Smooth muscle cell (in vitro differentiated cells): ENCODE data around the gene RRP1B. TPM values are rescaled to one million over a fixed set of nuclear protein-coding genes. Genes with fewer than 3 reads are reported as not detected.

ENCODE experiments used
- DNase-seq: peaks from one replicate; lab custom pipeline; 2025; ENCODE audit not compliant: unreplicated experiment; lab: John Stamatoyannopoulos, UW
- H2AFZ ChIP-seq: fragments of 200-600 bp; sonication (generic); 2 replicates; pipeline ENCODE4 v1.6.0; 2016; ENCODE audit warnings: antibody characterized with exemption, low read depth, mild to moderate bottlenecking
- H3F3A ChIP-seq: fragments of 200-600 bp; sonication (generic); 2 replicates; pipeline ENCODE4 v1.6.0; 2017; ENCODE audit warnings: antibody characterized with exemption, low read depth
- H3K27ac ChIP-seq: fragments of 200-600 bp; sonication (generic); 2 replicates; pipeline ENCODE4 v1.5.1; 2016; ENCODE audit warnings: low read depth, mild to moderate bottlenecking
- H3K27me3 ChIP-seq: fragments of 200-600 bp; sonication (generic); 2 replicates; pipeline ENCODE4 v1.6.1; 2016; ENCODE audit warnings: low read depth, mild to moderate bottlenecking
- H3K36me3 ChIP-seq: fragments of 200-600 bp; sonication (generic); 2 replicates; pipeline ENCODE4 v1.5.1; 2016; ENCODE audit warnings: low read depth
- H3K4me1 ChIP-seq: fragments of 200-600 bp; sonication (generic); 2 replicates; pipeline ENCODE4 v1.5.1; 2016; ENCODE audit warnings: low read depth
- H3K4me2 ChIP-seq: fragments of 200-600 bp; sonication (generic); 2 replicates; pipeline ENCODE4 v1.6.0; 2016; ENCODE audit warnings: mild to moderate bottlenecking
- H3K4me3 ChIP-seq: fragments of 200-600 bp; sonication (generic); 2 replicates; pipeline ENCODE4 v1.5.1; 2016; ENCODE audit warnings: mild to moderate bottlenecking
- H3K79me2 ChIP-seq: fragments of 200-600 bp; sonication (generic); 2 replicates; pipeline ENCODE4 v1.6.0; 2016; ENCODE audit warnings: low read depth, mild to moderate bottlenecking
- H3K9ac ChIP-seq: fragments of 200-600 bp; sonication (generic); 2 replicates; pipeline ENCODE4 v1.6.0; 2016; ENCODE audit warnings: low read depth
- H3K9me3 ChIP-seq: fragments of 200-600 bp; sonication (generic); replicated peaks from 2 replicates; pipeline ENCODE4 v1.5.1; 2016; ENCODE audit warnings: low read depth
- H4K20me1 ChIP-seq: fragments of 200-600 bp; sonication (generic); 2 replicates; pipeline ENCODE4 v1.6.0; 2016; ENCODE audit warnings: low read depth
- WGBS: methylation state at CpG from one replicate; pipeline ENCODE4 v1.1.7; 2016; ENCODE audit warnings: low lambda C conversion rate; 5-methylcytosine and 5-hydroxymethylcytosine counted together
- polyA plus RNA-seq: library from polyadenylated mRNA; unstranded; fragments of >200 nt; fragmentation: Nextera tagmentation; extraction: Ambion mirVana; gene quantifications from 2 replicates; pipeline ENCODE4 v1.2.1, GENCODE V29; 2016
- total RNA-seq: library from RNA; depleted of rRNA; stranded (reverse); fragments of >200 nt; gene quantifications from 2 replicates; pipeline ENCODE4 v1.2.3, GENCODE V29; 2014
- TF ChIP-seq, protein P1 (sequence below): fragments of 200-600 bp; sonication (generic); IDR thresholded peaks from 2 replicates; pipeline ENCODE4 v1.5.1; 2017; ENCODE audit warnings: borderline replicate concordance, mild to moderate bottlenecking, antibody characterized with exemption; ENCODE audit not compliant: insufficient read depth, poor library complexity, severe bottlenecking

Gene RRP1B
- total and polyA plus RNA-seq, 2 experiments from 2014 or later = 10.6 to 19.3 TPM

GRCh38 chr21:43721939-43722338, 62.6 kb downstream of the RRP1B start:
- H3K27ac ChIP-seq = no peak overlapping the region
- no peak overlapping the region for H3K9ac ChIP-seq
- 100% methylated on average over 3 of the region's 3 CpGs for WGBS
- peaks cover 67% of the 10 kb centered on the region for H3K79me2 ChIP-seq
- peak overlapping the region; percentile 98 for H3K4me2 ChIP-seq
- no peaks in the 10 kb centered on the region for H3K9me3 ChIP-seq
- H3K4me1 ChIP-seq = peaks cover 14% of the 10 kb centered on the region
- no peak overlapping the region for H2AFZ ChIP-seq
- H4K20me1 ChIP-seq = peaks cover 73% of the 10 kb centered on the region
- TF ChIP-seq, protein P1, sequence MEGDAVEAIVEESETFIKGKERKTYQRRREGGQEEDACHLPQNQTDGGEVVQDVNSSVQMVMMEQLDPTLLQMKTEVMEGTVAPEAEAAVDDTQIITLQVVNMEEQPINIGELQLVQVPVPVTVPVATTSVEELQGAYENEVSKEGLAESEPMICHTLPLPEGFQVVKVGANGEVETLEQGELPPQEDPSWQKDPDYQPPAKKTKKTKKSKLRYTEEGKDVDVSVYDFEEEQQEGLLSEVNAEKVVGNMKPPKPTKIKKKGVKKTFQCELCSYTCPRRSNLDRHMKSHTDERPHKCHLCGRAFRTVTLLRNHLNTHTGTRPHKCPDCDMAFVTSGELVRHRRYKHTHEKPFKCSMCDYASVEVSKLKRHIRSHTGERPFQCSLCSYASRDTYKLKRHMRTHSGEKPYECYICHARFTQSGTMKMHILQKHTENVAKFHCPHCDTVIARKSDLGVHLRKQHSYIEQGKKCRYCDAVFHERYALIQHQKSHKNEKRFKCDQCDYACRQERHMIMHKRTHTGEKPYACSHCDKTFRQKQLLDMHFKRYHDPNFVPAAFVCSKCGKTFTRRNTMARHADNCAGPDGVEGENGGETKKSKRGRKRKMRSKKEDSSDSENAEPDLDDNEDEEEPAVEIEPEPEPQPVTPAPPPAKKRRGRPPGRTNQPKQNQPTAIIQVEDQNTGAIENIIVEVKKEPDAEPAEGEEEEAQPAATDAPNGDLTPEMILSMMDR = no peak
- H3K36me3 ChIP-seq = no peaks in the 10 kb centered on the region
- no peak for DNase-seq
- no peak overlapping the region for H3K4me3 ChIP-seq
- peaks cover 13% of the 10 kb centered on the region for H3F3A ChIP-seq
- H3K27me3 ChIP-seq = no peaks in the 10 kb centered on the region

- Histone ChIP-seq H3F3A (peaks cover 16% of the 10 kb centered on the region), H3K27ac (no peak overlapping the region), H3K27me3 (no peaks in the 10 kb centered on the region), H3K4me3 (no peak overlapping the region), H3K9me3 (no peaks in the 10 kb centered on the region), H3K4me1 (peaks cover 20% of the 10 kb centered on the region), H3K36me3 (no peaks in the 10 kb centered on the region), H4K20me1 (peaks cover 83% of the 10 kb centered on the region), H3K4me2 (no peak overlapping the region), H2AFZ (no peak overlapping the region), H3K9ac (no peak overlapping the region), H3K79me2 (peaks cover 67% of the 10 kb centered on the region)
- TF ChIP-seq, protein P1 = no peak
- 97% methylated on average over 12 of the region's 12 CpGs for WGBS
- no peak for DNase-seq
Measured at GRCh38 chr21:43723648-43724047, 64.3 kb downstream of the RRP1B start.

DNA sequence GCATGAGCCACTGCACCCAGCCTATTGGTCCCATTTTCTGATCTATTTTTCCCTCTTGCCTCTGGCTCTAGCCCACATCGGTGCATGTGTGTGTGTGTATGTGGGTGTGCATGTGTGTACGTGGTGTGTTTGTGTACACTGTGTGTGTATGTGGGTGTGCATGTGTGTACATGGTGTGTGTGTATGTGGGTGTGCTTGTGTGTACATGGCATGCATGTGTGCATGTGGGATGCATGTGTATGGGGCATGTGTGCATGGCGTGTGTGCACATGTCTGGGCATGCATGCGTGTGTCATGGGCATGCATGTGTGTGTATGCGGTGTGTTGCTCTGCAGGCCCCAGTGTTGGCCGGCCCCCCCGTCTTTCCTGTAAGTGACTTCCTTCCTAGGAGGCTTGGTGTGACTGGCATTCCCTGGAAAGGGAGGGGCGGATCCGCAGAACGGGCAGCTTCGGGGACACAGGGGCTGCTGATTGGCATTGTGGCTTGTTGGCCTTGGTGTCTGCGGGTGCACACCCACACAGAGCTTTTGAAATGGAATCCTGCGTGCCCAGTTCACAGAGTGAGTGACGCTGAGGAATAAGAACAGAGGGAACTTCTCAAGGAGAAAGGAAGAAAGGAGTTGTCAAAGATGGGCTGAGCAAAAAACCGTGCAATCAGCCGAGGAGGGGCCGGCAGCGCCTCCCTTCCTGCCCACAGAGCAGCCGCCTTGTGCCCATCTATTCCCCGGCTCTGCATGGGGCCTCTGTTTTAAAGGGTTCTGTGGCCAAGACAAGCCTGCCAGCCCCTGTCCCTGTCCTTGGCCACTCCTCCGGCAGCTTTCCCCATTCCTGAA, 67.5 kb downstream of the RRP1B start:
- H4K20me1 ChIP-seq = peaks cover 84% of the 10 kb centered on the region
- H2AFZ ChIP-seq = no peak overlapping the region
- no peak for DNase-seq
- H3K36me3 ChIP-seq = no peaks in the 10 kb centered on the region
- H3K4me2 ChIP-seq = peak overlapping the region; percentile 72
- no peaks in the 10 kb centered on the region for H3K9me3 ChIP-seq
- TF ChIP-seq, protein P1 = no peak
- H3F3A ChIP-seq = peaks cover 26% of the 10 kb centered on the region
- H3K27me3 ChIP-seq = no peaks in the 10 kb centered on the region
- 61% methylated on average over 21 of the region's 21 CpGs for WGBS
- H3K79me2 ChIP-seq = peaks cover 67% of the 10 kb centered on the region
- H3K4me3 ChIP-seq = no peak overlapping the region
- peak overlapping the region; percentile 99 for H3K27ac ChIP-seq
- H3K9ac ChIP-seq = peak overlapping the region; percentile 87
- H3K4me1 ChIP-seq = peaks cover 19% of the 10 kb centered on the region
